Endothelial cell of umbilical vein (primary cell): ENCODE results near the gene PGAP3.

Experiments used
- MYC ChIP-seq: IDR thresholded peaks from one replicate; pipeline ENCODE4 v1.6.1; 2011; ENCODE audit warnings: mild to moderate bottlenecking, low read depth, low read length
- POLR2A ChIP-seq: IDR thresholded peaks from 2 replicates; pipeline ENCODE4 v1.6.1; 2012; ENCODE audit warnings: low read depth, mild to moderate bottlenecking, control low read depth, low read length
- TF ChIP-seq, protein P1 (sequence below), 2 donors: IDR thresholded peaks; 1 replicate in 1 of 2; 2 replicates in 1 of 2; pipeline ENCODE4 v1.5.1; 2011; ENCODE audit warnings: low read length in 2 of 2, mild to moderate bottlenecking in 2 of 2, moderate library complexity in 2 of 2, control low read depth in 1 of 2, inconsistent platforms in 1 of 2, low read depth in 1 of 2; ENCODE audit not compliant: insufficient read depth in 1 of 2; ENCODE audit errors: extremely low read depth in 1 of 2

DNA sequence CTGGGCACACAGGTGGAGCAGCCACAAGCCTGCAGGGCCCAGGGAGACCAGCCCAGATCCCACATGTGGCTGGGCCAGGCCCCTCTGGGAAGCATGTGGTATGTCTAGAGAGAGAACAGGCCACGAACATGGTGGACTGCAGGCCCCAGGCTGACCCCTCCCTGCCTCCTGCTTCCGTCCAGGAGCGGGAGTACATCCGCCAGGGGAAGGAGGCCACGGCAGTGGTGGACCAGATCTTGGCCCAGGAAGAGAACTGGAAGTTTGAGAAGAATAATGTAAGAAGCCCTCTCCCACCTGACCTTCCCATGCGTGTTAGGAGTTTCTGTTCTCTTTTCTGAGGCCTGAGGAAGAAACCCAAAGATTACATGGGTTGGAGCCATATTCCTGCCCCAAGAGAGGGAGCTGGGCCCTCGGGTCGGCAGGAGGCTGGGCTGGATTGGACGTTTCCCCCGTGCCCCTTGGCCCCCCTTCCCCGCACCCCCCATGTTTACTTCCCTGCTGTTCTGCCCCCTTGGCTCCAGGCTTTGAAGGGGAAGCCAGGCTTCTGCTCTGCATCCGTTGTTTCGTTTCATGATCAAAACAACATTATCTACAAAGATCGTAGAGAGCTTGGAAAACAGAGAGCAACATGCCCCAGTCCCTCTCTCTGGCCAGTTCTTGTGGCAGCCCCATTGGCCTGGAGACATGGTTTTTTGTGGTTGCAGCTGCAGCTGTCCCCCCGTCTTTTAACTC lies 28.4 kb downstream of the PGAP3 start:
- TF ChIP-seq, protein P1, sequence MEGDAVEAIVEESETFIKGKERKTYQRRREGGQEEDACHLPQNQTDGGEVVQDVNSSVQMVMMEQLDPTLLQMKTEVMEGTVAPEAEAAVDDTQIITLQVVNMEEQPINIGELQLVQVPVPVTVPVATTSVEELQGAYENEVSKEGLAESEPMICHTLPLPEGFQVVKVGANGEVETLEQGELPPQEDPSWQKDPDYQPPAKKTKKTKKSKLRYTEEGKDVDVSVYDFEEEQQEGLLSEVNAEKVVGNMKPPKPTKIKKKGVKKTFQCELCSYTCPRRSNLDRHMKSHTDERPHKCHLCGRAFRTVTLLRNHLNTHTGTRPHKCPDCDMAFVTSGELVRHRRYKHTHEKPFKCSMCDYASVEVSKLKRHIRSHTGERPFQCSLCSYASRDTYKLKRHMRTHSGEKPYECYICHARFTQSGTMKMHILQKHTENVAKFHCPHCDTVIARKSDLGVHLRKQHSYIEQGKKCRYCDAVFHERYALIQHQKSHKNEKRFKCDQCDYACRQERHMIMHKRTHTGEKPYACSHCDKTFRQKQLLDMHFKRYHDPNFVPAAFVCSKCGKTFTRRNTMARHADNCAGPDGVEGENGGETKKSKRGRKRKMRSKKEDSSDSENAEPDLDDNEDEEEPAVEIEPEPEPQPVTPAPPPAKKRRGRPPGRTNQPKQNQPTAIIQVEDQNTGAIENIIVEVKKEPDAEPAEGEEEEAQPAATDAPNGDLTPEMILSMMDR (IDR thresholded peaks at IDR 0.05; ENCODE audit: extremely low read depth in 1 of 2, insufficient read depth in 1 of 2, low read depth in 1 of 2, low read length in 2 of 2): no peak
- no peak for TF ChIP-seq MYC
- TF ChIP-seq POLR2A: no peak
